ENCODE data around the gene LARP1. TPM values are rescaled to one million over a fixed set of nuclear protein-coding genes. Genes with fewer than 3 reads are reported as not detected.

The LARP1 gene
- total RNA-seq, 1 experiment from 2014 or later = 100.0 TPM

DNA sequence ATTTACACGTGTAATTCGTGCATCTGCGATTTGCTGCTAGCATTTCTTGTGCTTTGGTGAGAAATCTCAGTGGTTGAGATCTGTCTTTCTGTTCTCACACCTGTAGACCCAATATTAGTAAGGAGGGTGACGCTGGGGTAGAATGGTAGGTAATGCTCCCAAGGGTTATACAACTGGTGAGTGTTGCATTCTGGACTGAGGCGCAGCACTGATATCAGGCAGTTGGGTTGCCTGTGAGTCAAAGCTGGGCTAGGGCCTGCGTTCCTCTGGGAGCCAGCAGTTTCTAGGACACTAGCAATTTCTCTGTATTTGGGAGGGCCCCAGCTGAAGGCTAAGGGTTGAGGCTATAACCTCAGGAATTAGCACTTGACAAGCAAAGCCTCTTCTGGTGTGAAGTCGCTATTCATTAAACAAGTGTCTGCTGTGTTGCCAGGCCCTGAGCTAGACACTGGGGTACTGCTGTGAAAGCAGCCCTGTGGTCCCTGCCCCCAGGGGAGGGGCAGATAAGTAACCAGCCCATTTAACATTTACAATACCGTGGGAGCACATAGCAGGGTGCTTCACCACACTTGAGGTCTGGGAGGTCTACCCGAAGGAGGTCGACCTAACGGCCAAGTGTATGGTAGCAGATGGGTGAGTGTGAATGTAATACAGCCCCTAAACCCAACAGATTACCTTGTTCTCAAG, 28.7 kb downstream of the LARP1 start:
- Histone ChIP-seq H3K27me3 (no peaks in the 10 kb centered on the region), H3K4me1 (peaks cover 30% of the 10 kb centered on the region), H3K4me3 (no peak overlapping the region), H3K9me3 (replicated peaks) (no peaks in the 10 kb centered on the region), H3K27ac (no peak overlapping the region), H3K36me3 (no peaks in the 10 kb centered on the region)
- no peak for DNase-seq

GRCh38 chr5:154784856-154785255, 29.7 kb downstream of the LARP1 start:
- DNase-seq = no peak
- Histone ChIP-seq H3K36me3 (no peaks in the 10 kb centered on the region; the same call in 1 of the 2 replicates), H3K9me3 (replicated peaks) (no peaks in the 10 kb centered on the region), H3K4me1 (peaks cover 27% of the 10 kb centered on the region), H3K27me3 (no peaks in the 10 kb centered on the region), H3K27ac (no peak overlapping the region), H3K4me3 (no peak overlapping the region)

DNA sequence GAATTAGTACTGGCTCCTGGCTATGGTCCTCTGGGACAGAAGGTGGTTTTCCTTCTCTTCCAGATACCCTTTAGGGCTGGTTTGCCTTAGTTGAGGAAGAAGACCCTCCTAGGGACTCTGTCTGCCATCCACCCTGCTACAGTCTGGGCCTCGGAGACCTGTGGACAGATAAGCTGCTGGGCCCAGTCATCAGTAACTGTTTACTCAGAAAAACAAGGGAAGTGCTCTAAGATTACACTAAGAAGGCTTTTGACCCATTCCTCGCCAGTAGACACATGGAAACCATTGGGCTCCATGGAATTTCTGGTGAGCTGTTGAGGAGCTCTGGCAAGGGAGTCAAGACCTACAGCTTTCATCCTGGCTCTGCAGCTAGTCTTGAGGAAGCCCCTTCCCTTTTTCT, 31.2 kb downstream of the LARP1 start:
- Histone ChIP-seq H3K36me3 (peaks cover 10% of the 10 kb centered on the region), H3K4me1 (peaks cover 27% of the 10 kb centered on the region)
- DNase-seq = no peak

GRCh38 chr5:154788212-154788611, 33.0 kb downstream of the LARP1 start:
- DNase-seq = no peak
- Histone ChIP-seq H3K4me3 (no peak overlapping the region), H3K36me3 (peaks cover 25% of the 10 kb centered on the region), H3K9me3 (replicated peaks) (no peaks in the 10 kb centered on the region), H3K27me3 (no peaks in the 10 kb centered on the region), H3K27ac (no peak overlapping the region), H3K4me1 (peaks cover 11% of the 10 kb centered on the region)

More for the DNA sequence above, 31.2 kb downstream of the LARP1 start:
- no peaks in the 10 kb centered on the region for H3K9me3 ChIP-seq (replicated peaks)
- H3K27ac ChIP-seq = no peak overlapping the region
- H3K4me3 ChIP-seq = no peak overlapping the region
- H3K27me3 ChIP-seq = no peaks in the 10 kb centered on the region

DNA sequence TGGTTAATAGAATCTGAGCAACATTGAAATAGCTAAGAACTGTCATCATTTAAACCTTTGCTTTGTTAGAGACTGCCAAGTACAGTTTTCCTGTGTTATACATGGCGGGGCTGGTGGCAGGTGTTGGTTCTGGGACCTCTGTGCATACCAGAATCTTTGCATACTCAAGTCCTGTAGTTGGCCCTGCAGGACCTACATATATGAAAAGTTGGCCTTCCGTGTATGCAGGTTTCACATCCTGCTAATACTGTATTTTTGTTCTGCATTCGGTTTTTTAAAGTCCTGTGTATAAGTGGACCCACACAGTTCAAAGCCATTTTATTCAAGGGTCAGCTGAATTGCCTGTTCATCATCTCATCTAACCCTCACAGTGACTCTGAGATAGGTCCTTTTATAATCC, 36.4 kb downstream of the LARP1 start:
- no peak overlapping the region for H3K27ac ChIP-seq
- no peak for DNase-seq
- peaks cover 43% of the 10 kb centered on the region for H3K36me3 ChIP-seq
- H3K4me1 ChIP-seq = no peaks in the 10 kb centered on the region
- H3K27me3 ChIP-seq = no peaks in the 10 kb centered on the region
- H3K4me3 ChIP-seq = no peak overlapping the region
- H3K9me3 ChIP-seq (replicated peaks) = no peaks in the 10 kb centered on the region

DNA sequence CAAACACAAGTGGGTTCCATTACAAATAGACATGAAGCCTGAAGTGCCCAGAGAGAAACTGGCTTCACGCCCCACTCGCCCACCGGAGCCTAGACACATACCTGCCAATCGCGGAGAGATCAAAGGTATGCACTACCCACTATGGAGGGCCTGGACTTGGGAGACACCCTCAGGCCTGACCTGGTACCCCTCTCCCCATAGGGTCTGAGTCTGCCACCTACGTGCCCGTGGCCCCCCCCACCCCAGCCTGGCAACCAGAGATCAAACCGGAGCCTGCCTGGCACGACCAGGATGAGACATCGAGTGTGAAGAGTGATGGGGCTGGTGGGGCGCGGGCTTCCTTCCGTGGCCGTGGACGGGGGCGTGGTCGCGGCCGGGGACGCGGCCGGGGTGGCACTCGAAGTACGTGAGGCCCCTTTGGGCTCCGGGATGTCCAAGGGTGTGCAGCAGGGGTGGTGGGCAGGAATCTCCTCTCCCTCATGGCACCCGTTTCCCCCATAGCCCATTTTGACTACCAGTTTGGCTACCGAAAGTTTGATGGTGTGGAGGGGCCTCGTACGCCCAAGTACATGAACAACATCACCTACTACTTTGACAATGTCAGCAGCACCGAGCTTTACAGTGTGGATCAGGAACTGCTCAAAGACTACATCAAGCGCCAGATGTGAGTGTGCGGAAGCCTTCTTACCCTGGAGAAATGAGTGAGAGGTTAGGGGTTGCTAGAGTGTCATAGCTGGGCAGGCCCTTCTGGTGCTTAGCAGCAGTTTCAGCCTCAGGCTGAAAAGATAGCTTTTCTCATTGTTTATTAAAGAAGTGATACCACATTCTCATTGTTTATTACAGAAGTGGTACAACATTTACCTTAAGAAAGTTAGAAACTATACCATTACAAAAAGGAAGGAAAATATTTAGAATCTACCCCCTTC, 38.7 kb downstream of the LARP1 start:
- no peak for DNase-seq
- peaks cover 65% of the 10 kb centered on the region for H3K36me3 ChIP-seq
- H3K4me3 ChIP-seq = no peak overlapping the region
- no peaks in the 10 kb centered on the region for H3K27me3 ChIP-seq
- no peaks in the 10 kb centered on the region for H3K9me3 ChIP-seq (replicated peaks)
- no peak overlapping the region for H3K27ac ChIP-seq
- no peaks in the 10 kb centered on the region for H3K4me1 ChIP-seq

- no peaks in the 10 kb centered on the region for H3K4me1 ChIP-seq
- H3K27me3 ChIP-seq = no peaks in the 10 kb centered on the region
- no peak overlapping the region for H3K4me3 ChIP-seq
- no peak for DNase-seq
- peaks cover 73% of the 10 kb centered on the region for H3K36me3 ChIP-seq
- H3K9me3 ChIP-seq (replicated peaks) = no peaks in the 10 kb centered on the region
- no peak overlapping the region for H3K27ac ChIP-seq
Observed at GRCh38 chr5:154794525-154795234, 39.5 kb downstream of the LARP1 start.

DNA sequence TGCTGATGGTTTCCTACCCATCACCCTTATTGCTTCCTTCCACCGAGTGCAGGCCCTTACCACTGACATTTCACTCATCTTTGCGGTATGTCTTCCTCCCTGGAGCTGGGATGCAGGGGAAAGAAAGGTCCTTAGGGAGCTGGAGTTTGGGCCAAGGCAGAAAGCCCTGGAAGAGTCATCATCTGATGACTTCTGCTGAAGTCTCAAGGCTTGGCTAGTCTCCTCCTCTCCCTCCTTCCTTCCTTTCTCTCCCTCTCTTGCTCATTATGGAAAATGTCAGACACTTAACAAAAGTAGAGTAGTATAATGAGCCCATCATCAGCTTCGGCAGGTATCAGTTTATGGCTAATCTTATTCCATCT, 40.0 kb downstream of the LARP1 start:
- Histone ChIP-seq H3K9me3 (replicated peaks) (no peaks in the 10 kb centered on the region), H3K36me3 (peaks cover 77% of the 10 kb centered on the region), H3K27ac (no peak overlapping the region), H3K4me3 (no peak overlapping the region), H3K4me1 (no peaks in the 10 kb centered on the region), H3K27me3 (no peaks in the 10 kb centered on the region)
- DNase-seq = no peak

GRCh38 chr5:154797762-154798161, 42.6 kb downstream of the LARP1 start:
- Histone ChIP-seq H3K4me3 (no peak overlapping the region), H3K27me3 (no peaks in the 10 kb centered on the region), H3K9me3 (replicated peaks) (no peaks in the 10 kb centered on the region), H3K27ac (no peak overlapping the region), H3K4me1 (no peaks in the 10 kb centered on the region), H3K36me3 (peaks cover 82% of the 10 kb centered on the region)
- DNase-seq = no peak

DNA sequence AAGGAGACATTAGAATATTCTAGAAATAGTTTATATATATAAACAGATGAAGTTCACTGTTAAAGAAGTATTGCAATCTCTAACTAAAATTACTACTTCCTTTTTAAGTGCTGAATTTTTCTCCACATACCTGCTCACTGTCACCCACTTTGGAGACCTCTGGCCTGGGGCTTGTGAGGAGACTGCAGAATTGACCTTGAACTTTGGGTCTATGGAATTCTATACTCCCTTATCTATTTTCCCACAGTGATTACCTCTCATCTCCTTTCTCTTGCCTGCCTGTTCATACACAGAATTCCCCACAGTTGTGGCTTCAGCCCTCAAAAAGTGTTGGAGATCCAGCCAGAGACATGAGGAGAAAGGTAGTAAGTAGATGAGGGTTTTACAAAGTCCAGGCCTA, 45.4 kb downstream of the LARP1 start:
- no peak for DNase-seq
- Histone ChIP-seq H3K36me3 (peaks cover 94% of the 10 kb centered on the region), H3K27me3 (no peaks in the 10 kb centered on the region), H3K9me3 (replicated peaks) (no peaks in the 10 kb centered on the region), H3K4me3 (no peak overlapping the region), H3K4me1 (no peaks in the 10 kb centered on the region), H3K27ac (no peak overlapping the region)

DNA sequence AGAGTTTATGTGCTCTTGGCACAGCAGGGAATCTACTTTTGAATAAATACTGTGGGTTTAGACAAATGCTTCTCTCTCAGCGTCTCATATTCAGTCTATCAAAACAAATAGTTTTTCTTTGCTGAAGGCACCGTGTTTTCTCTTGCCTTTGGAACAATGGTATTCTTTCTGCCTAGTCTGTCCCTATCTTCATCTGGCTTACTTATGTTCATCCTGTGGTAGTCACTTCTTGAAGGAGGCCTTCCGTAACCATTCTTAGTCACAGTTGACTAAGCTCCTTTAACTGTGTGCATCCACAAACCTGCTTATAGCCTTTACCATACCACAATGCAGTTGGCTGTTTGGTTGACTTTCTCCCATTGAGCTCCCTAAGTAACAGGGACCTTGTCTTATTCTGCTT, 45.9 kb downstream of the LARP1 start:
- H3K27ac ChIP-seq = no peak overlapping the region
- no peaks in the 10 kb centered on the region for H3K4me1 ChIP-seq
- DNase-seq = no peak
- H3K4me3 ChIP-seq = no peak overlapping the region
- H3K9me3 ChIP-seq (replicated peaks) = no peaks in the 10 kb centered on the region
- H3K27me3 ChIP-seq = no peaks in the 10 kb centered on the region
- H3K36me3 ChIP-seq = peaks cover 99% of the 10 kb centered on the region

- H3K4me1 ChIP-seq = no peaks in the 10 kb centered on the region
- no peaks in the 10 kb centered on the region for H3K27me3 ChIP-seq
- H3K36me3 ChIP-seq = peaks cover 97% of the 10 kb centered on the region
- H3K27ac ChIP-seq = no peak overlapping the region
- no peak overlapping the region for H3K4me3 ChIP-seq
- DNase-seq = no peak
- H3K9me3 ChIP-seq (replicated peaks) = no peaks in the 10 kb centered on the region
Observed at GRCh38 chr5:154802050-154802449, 46.9 kb downstream of the LARP1 start.

DNA sequence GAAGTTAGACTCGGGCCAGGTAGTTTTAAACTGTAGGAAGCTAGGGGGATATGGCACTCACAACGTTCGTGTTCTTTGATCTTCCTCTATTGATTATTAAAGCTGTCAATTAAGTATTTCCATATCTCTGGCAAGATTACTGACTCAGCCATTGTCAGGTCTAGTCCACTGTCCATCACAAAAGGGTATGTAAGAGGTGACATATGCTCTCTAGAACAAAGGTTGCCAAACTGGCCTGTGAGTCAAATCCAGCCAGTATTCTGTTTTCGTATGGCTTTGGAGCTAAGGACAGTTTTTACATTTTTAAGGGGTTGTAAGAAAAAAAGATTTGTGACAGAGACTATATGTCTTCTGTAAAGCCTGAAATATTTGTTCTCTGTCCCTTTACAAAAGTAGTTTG, 51.0 kb downstream of the LARP1 start:
- DNase-seq = no peak
- Histone ChIP-seq H3K4me1 (no peaks in the 10 kb centered on the region), H3K27me3 (no peaks in the 10 kb centered on the region), H3K36me3 (peaks cover 93% of the 10 kb centered on the region), H3K27ac (no peak overlapping the region), H3K4me3 (no peak overlapping the region), H3K9me3 (replicated peaks) (no peaks in the 10 kb centered on the region)

GRCh38 chr5:154811239-154811638, 56.1 kb downstream of the LARP1 start:
- no peak for DNase-seq
- Histone ChIP-seq H3K4me1 (no peaks in the 10 kb centered on the region), H3K27me3 (no peaks in the 10 kb centered on the region), H3K9me3 (replicated peaks) (no peaks in the 10 kb centered on the region), H3K27ac (no peak overlapping the region), H3K36me3 (peaks cover 88% of the 10 kb centered on the region), H3K4me3 (no peak overlapping the region)
